ENCODE results near the gene TNS3. TPM values are rescaled to one million over a fixed set of nuclear protein-coding genes. Genes with fewer than 3 reads are reported as not detected.

The TNS3 gene
- total RNA-seq, 4 donors from 2014 or later = 27.2 to 110 (median 47.5) TPM

DNA sequence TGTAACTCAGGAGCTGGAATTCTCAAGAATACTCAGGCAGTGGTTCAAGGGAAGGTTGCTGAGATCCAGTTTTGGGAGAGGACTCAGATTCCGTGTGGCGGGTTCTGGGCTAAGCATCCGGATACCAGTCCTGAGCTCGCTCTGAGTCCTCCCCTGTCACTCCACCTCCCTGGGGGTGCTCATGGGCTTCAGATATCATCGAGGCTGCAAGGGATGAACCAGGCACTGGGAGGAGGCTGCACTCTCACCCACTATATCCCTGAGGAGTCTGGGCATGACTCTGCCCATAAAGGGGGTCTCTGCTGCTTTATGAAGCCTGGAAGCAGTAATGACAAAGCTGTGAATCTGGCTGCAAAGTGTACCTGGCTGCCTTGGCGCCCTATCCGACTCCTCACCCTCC, 188.5 kb downstream of the TNS3 start:
- DNase-seq = peak in 1 of 2 donors; percentile 14
- Histone ChIP-seq H3K4me1 (peaks cover 5 to 9% of the 10 kb centered on the region in 2 donors), H3K4me3 (no peak overlapping the region), H3K9me3 (no peaks in the 10 kb centered on the region), H3K27me3 (no peaks in the 10 kb centered on the region), H3K36me3 (no peaks in the 10 kb centered on the region), H3K27ac (peak overlapping the region; percentile 67 to 71)
- TF ChIP-seq, protein P1, sequence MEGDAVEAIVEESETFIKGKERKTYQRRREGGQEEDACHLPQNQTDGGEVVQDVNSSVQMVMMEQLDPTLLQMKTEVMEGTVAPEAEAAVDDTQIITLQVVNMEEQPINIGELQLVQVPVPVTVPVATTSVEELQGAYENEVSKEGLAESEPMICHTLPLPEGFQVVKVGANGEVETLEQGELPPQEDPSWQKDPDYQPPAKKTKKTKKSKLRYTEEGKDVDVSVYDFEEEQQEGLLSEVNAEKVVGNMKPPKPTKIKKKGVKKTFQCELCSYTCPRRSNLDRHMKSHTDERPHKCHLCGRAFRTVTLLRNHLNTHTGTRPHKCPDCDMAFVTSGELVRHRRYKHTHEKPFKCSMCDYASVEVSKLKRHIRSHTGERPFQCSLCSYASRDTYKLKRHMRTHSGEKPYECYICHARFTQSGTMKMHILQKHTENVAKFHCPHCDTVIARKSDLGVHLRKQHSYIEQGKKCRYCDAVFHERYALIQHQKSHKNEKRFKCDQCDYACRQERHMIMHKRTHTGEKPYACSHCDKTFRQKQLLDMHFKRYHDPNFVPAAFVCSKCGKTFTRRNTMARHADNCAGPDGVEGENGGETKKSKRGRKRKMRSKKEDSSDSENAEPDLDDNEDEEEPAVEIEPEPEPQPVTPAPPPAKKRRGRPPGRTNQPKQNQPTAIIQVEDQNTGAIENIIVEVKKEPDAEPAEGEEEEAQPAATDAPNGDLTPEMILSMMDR (IDR thresholded peaks at IDR 0.05) = no peak
- no peak for TF ChIP-seq POLR2A (IDR thresholded peaks at IDR 0.05)
- intact Hi-C loops (cut with DNase I; ENCODE audit: low total_unique reads) = no loop called here

DNA sequence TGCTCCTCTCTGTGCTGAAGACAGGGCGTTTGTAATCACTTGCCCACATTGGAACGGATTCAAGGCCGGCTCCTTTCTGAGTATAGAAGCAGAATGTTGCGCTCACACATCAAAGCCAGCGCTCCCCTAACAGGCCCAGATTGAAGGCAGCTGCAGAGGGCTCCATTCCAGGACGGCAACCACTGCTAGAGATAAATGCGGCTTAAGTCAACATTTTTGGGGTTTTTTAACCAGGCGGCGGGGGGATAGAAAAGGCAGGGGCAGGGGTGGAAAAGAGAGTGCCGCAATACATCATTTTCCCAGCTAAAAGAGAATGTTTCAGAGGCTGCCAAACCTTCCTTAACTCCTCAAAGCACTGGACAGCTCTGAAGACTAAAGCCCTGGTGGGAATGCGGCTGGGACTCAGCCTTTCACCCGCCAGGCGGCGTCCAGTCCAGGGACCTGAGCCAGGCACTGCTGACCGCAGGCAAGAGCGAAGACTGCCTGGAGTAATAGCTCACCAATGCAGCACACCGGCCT, 189.6 kb downstream of the TNS3 start:
- no peaks in the 10 kb centered on the region for H3K27me3 ChIP-seq
- no peaks in the 10 kb centered on the region for H3K9me3 ChIP-seq
- DNase-seq = peak; percentile 90 to 92
- H3K4me1 ChIP-seq = peaks cover 5 to 9% of the 10 kb centered on the region in 2 donors
- no peaks in the 10 kb centered on the region for H3K36me3 ChIP-seq
- intact Hi-C loops (cut with DNase I; ENCODE audit: low total_unique reads) = no loop called here
- TF ChIP-seq, protein P1 (IDR thresholded peaks at IDR 0.05) = peak; percentile 46 to 81 (median 74)
- no peak for TF ChIP-seq POLR2A (IDR thresholded peaks at IDR 0.05)
- peak overlapping the region; percentile 67 to 71 for H3K27ac ChIP-seq
- no peak overlapping the region for H3K4me3 ChIP-seq

DNA sequence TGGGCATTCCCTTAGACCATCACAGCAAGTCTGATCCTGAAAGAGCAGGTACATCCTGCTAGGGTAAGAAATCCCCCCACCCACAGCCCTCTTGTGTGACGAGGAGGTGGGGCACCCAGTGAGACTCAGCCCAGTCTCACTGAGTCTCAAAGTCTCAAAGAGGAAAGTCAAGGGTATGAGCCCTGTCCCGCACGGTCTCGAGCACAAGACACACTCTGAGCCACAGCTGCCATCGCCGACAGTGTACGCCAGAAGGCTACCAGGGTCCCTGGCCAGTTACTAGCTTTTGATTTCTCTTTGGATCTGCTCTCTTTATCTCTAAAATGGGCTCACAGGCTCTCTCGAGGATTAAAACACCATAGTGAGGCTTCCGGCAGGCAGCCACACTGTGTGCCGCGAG, 190.2 kb downstream of the TNS3 start:
- Histone ChIP-seq H3K27me3 (no peaks in the 10 kb centered on the region), H3K27ac (peak overlapping the region; percentile 67 to 71), H3K4me1 (peaks cover 5 to 9% of the 10 kb centered on the region in 2 donors), H3K9me3 (no peaks in the 10 kb centered on the region), H3K36me3 (no peaks in the 10 kb centered on the region), H3K4me3 (no peak overlapping the region)
- DNase-seq = no peak
- TF ChIP-seq, protein P1 (IDR thresholded peaks at IDR 0.05) = no peak
- no peak for TF ChIP-seq POLR2A (IDR thresholded peaks at IDR 0.05)
- intact Hi-C loops (cut with DNase I; ENCODE audit: low total_unique reads) = no loop called here

DNA sequence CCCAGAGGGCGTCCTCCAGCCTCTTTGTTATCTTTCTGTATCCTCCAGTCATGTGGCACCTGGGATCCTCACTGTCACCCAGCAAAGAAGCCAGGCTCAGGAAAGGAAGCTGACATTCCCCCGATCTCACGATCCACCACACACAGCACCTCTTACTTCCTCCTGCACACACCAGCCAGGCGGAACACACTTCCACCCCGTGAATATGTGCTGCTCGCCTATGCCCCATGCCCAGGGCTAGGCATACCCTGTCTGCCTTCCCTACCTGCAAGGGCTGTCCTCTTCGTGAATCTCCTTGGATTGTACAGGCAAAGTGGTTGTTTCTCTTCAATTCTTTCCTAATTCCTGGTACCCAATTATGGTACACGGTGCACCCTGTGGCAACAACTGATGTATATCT, 191.0 kb downstream of the TNS3 start:
- Histone ChIP-seq H3K9me3 (no peaks in the 10 kb centered on the region), H3K27ac (no peak overlapping the region), H3K36me3 (no peaks in the 10 kb centered on the region), H3K27me3 (no peaks in the 10 kb centered on the region), H3K4me3 (no peak overlapping the region), H3K4me1 (peaks cover 5 to 9% of the 10 kb centered on the region in 2 donors)
- intact Hi-C loops (cut with DNase I; ENCODE audit: low total_unique reads) = no loop called here
- DNase-seq = peak in 1 of 2 donors; percentile 13
- TF ChIP-seq, protein P1 (IDR thresholded peaks at IDR 0.05) = no peak

DNA sequence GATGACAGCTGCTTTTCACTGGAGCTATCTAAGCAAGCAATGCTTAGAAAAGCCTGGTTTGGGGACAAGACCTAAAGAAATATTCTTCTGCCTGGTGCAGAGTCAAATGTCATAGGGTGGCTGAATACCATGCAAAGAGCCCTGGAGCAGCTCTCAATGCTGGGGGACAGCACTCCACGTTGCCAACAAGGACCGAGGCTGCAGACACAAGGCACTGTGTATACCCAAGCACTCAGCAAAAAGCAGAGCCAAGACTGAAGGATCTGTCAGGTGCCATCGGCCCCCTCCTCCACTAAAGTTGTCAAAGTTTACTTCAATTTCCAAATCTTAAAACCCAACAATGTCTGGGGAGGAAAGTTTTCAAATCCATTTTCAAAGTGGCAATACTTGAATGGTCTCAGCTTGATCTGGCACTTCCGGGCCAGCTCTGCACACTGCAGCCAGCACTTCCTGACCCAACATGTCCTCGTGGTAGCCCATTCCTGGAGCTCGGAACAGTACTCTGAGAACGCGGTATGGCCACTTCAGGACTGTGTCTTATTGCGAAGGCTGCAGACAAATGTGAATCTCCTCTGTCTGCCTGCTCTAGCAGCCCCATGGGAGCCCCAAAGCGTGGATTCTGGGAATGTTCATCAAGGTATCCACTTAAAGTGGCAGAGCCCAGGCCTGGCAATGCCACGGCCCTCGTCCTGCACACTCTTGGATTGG, 191.8 kb downstream of the TNS3 start:
- Histone ChIP-seq H3K9me3 (no peaks in the 10 kb centered on the region), H3K27me3 (no peaks in the 10 kb centered on the region), H3K36me3 (no peaks in the 10 kb centered on the region), H3K27ac (no peak overlapping the region), H3K4me1 (peaks cover 5 to 9% of the 10 kb centered on the region in 2 donors), H3K4me3 (no peak overlapping the region)
- TF ChIP-seq POLR2A (IDR thresholded peaks at IDR 0.05) = no peak
- TF ChIP-seq, protein P1 (IDR thresholded peaks at IDR 0.05) = no peak
- intact Hi-C loops (cut with DNase I; ENCODE audit: low total_unique reads) = no loop called here
- peak in 1 of 2 donors; percentile 9 for DNase-seq

Data from uterus (tissue), 4 donors.